ENCODE results near the gene NREP.

Gene NREP

GRCh38 chr5:111756581-111757354 is at the start of gene NREP:
TSS of gene NREP (minus strand) at chr5:111757194. CDS start at chr5:111755772, 1,422 bp downstream.
- TF ChIP-seq CTCF (conservative IDR thresholded peaks at IDR 0.05; ENCODE audit: low read depth, low read length), result no peak
- H3K4me3 ChIP-seq (ENCODE audit: low read depth, low read length), result peak within 1 kb of the TSS; percentile 67
- DNase-seq (ENCODE audit: low read depth), result peak; percentile 67

GRCh38 chr5:111806753-111807152 is 49.8 kb upstream of the NREP start:
- DNase-seq (ENCODE audit: low read depth), result no peak
- no peak for TF ChIP-seq CTCF (conservative IDR thresholded peaks at IDR 0.05; ENCODE audit: low read depth, low read length)
- no peak overlapping the region for H3K4me3 ChIP-seq (ENCODE audit: low read depth, low read length)

- DNase-seq (ENCODE audit: low read depth), result no peak
- TF ChIP-seq CTCF (conservative IDR thresholded peaks at IDR 0.05; ENCODE audit: low read depth, low read length), result no peak
- no peak overlapping the region for H3K4me3 ChIP-seq (ENCODE audit: low read depth, low read length)
Observed at GRCh38 chr5:111806156-111806555, 49.2 kb upstream of the NREP start.

GRCh38 chr5:111805071-111805470 is 48.1 kb upstream of the NREP start:
- no peak overlapping the region for H3K4me3 ChIP-seq (ENCODE audit: low read depth, low read length)
- DNase-seq (ENCODE audit: low read depth), result no peak
- TF ChIP-seq CTCF (conservative IDR thresholded peaks at IDR 0.05; ENCODE audit: low read depth, low read length), result no peak

- TF ChIP-seq CTCF (conservative IDR thresholded peaks at IDR 0.05; ENCODE audit: low read depth, low read length), result no peak
- H3K4me3 ChIP-seq (ENCODE audit: low read depth, low read length), result no peak overlapping the region
- no peak for DNase-seq (ENCODE audit: low read depth)
Observed at GRCh38 chr5:111800351-111800750, 43.4 kb upstream of the NREP start.

GRCh38 chr5:111795142-111795541 is 38.1 kb upstream of the NREP start:
- DNase-seq (ENCODE audit: low read depth), result no peak
- no peak overlapping the region for H3K4me3 ChIP-seq (ENCODE audit: low read depth, low read length)
- no peak for TF ChIP-seq CTCF (conservative IDR thresholded peaks at IDR 0.05; ENCODE audit: low read depth, low read length)

- no peak for TF ChIP-seq CTCF (conservative IDR thresholded peaks at IDR 0.05; ENCODE audit: low read depth, low read length)
- no peak overlapping the region for H3K4me3 ChIP-seq (ENCODE audit: low read depth, low read length)
- no peak for DNase-seq (ENCODE audit: low read depth)
Observed at GRCh38 chr5:111792471-111793058, 35.6 kb upstream of the NREP start.

Data from choroid plexus epithelial cell (primary cell).